Smooth muscle cell (in vitro differentiated cells): ENCODE data around the gene HMGN5. TPM values are rescaled to one million over a fixed set of nuclear protein-coding genes. Genes with fewer than 3 reads are reported as not detected.

Source experiments
- DNase-seq: peaks from one replicate; lab custom pipeline; 2025; ENCODE audit not compliant: unreplicated experiment; lab: John Stamatoyannopoulos, UW
- H2AFZ ChIP-seq: fragments of 200-600 bp; sonication (generic); 2 replicates; pipeline ENCODE4 v1.6.0; 2016; ENCODE audit warnings: antibody characterized with exemption, low read depth, mild to moderate bottlenecking
- H3F3A ChIP-seq: fragments of 200-600 bp; sonication (generic); 2 replicates; pipeline ENCODE4 v1.6.0; 2017; ENCODE audit warnings: antibody characterized with exemption, low read depth
- H3K27ac ChIP-seq: fragments of 200-600 bp; sonication (generic); 2 replicates; pipeline ENCODE4 v1.5.1; 2016; ENCODE audit warnings: low read depth, mild to moderate bottlenecking
- H3K27me3 ChIP-seq: fragments of 200-600 bp; sonication (generic); 2 replicates; pipeline ENCODE4 v1.6.1; 2016; ENCODE audit warnings: low read depth, mild to moderate bottlenecking
- H3K36me3 ChIP-seq: fragments of 200-600 bp; sonication (generic); 2 replicates; pipeline ENCODE4 v1.5.1; 2016; ENCODE audit warnings: low read depth
- H3K4me1 ChIP-seq: fragments of 200-600 bp; sonication (generic); 2 replicates; pipeline ENCODE4 v1.5.1; 2016; ENCODE audit warnings: low read depth
- H3K4me2 ChIP-seq: fragments of 200-600 bp; sonication (generic); 2 replicates; pipeline ENCODE4 v1.6.0; 2016; ENCODE audit warnings: mild to moderate bottlenecking
- H3K4me3 ChIP-seq: fragments of 200-600 bp; sonication (generic); 2 replicates; pipeline ENCODE4 v1.5.1; 2016; ENCODE audit warnings: mild to moderate bottlenecking
- H3K79me2 ChIP-seq: fragments of 200-600 bp; sonication (generic); 2 replicates; pipeline ENCODE4 v1.6.0; 2016; ENCODE audit warnings: low read depth, mild to moderate bottlenecking
- H3K9ac ChIP-seq: fragments of 200-600 bp; sonication (generic); 2 replicates; pipeline ENCODE4 v1.6.0; 2016; ENCODE audit warnings: low read depth
- H3K9me3 ChIP-seq: fragments of 200-600 bp; sonication (generic); replicated peaks from 2 replicates; pipeline ENCODE4 v1.5.1; 2016; ENCODE audit warnings: low read depth
- H4K20me1 ChIP-seq: fragments of 200-600 bp; sonication (generic); 2 replicates; pipeline ENCODE4 v1.6.0; 2016; ENCODE audit warnings: low read depth
- WGBS: methylation state at CpG from one replicate; pipeline ENCODE4 v1.1.7; 2016; ENCODE audit warnings: low lambda C conversion rate; 5-methylcytosine and 5-hydroxymethylcytosine counted together
- polyA plus RNA-seq: library from polyadenylated mRNA; unstranded; fragments of >200 nt; fragmentation: Nextera tagmentation; extraction: Ambion mirVana; gene quantifications from 2 replicates; pipeline ENCODE4 v1.2.1, GENCODE V29; 2016
- total RNA-seq: library from RNA; depleted of rRNA; stranded (reverse); fragments of >200 nt; gene quantifications from 2 replicates; pipeline ENCODE4 v1.2.3, GENCODE V29; 2014
- TF ChIP-seq, protein P1 (sequence below): fragments of 200-600 bp; sonication (generic); IDR thresholded peaks from 2 replicates; pipeline ENCODE4 v1.5.1; 2017; ENCODE audit warnings: borderline replicate concordance, mild to moderate bottlenecking, antibody characterized with exemption; ENCODE audit not compliant: insufficient read depth, poor library complexity, severe bottlenecking

The HMGN5 gene
- total and polyA plus RNA-seq, 2 experiments from 2014 or later: 0.36 to 6.8 TPM

DNA sequence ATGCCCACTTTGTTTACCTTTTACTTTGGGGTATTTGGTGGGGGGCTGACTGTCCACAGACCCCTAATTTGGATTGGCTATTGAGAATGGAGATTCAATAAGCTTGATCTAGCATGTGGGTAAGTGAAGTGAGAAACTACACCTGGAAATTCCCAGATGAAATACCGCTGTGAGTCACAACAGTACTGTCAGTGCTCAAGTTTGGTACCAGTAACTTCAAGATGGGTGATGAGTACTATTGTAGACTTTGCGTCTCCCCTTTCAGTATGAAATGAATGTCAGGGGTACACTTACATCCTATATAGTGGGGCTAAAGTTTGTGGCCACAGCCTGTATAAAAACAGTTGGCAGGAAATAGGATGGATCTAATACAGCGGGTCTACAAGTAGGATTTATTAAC, 33.3 kb downstream of the HMGN5 start:
- TF ChIP-seq, protein P1, sequence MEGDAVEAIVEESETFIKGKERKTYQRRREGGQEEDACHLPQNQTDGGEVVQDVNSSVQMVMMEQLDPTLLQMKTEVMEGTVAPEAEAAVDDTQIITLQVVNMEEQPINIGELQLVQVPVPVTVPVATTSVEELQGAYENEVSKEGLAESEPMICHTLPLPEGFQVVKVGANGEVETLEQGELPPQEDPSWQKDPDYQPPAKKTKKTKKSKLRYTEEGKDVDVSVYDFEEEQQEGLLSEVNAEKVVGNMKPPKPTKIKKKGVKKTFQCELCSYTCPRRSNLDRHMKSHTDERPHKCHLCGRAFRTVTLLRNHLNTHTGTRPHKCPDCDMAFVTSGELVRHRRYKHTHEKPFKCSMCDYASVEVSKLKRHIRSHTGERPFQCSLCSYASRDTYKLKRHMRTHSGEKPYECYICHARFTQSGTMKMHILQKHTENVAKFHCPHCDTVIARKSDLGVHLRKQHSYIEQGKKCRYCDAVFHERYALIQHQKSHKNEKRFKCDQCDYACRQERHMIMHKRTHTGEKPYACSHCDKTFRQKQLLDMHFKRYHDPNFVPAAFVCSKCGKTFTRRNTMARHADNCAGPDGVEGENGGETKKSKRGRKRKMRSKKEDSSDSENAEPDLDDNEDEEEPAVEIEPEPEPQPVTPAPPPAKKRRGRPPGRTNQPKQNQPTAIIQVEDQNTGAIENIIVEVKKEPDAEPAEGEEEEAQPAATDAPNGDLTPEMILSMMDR: no peak
- Histone ChIP-seq H3K27ac (no peak overlapping the region), H2AFZ (no peak overlapping the region), H3K4me1 (no peaks in the 10 kb centered on the region), H3K36me3 (no peaks in the 10 kb centered on the region), H3K4me2 (no peak overlapping the region), H3K9ac (no peak overlapping the region), H3F3A (no peaks in the 10 kb centered on the region), H3K27me3 (no peaks in the 10 kb centered on the region), H3K9me3 (no peaks in the 10 kb centered on the region), H4K20me1 (no peaks in the 10 kb centered on the region), H3K4me3 (no peak overlapping the region), H3K79me2 (no peaks in the 10 kb centered on the region)
- 77% methylated on average over 3 of the region's 3 CpGs for WGBS
- no peak for DNase-seq

DNA sequence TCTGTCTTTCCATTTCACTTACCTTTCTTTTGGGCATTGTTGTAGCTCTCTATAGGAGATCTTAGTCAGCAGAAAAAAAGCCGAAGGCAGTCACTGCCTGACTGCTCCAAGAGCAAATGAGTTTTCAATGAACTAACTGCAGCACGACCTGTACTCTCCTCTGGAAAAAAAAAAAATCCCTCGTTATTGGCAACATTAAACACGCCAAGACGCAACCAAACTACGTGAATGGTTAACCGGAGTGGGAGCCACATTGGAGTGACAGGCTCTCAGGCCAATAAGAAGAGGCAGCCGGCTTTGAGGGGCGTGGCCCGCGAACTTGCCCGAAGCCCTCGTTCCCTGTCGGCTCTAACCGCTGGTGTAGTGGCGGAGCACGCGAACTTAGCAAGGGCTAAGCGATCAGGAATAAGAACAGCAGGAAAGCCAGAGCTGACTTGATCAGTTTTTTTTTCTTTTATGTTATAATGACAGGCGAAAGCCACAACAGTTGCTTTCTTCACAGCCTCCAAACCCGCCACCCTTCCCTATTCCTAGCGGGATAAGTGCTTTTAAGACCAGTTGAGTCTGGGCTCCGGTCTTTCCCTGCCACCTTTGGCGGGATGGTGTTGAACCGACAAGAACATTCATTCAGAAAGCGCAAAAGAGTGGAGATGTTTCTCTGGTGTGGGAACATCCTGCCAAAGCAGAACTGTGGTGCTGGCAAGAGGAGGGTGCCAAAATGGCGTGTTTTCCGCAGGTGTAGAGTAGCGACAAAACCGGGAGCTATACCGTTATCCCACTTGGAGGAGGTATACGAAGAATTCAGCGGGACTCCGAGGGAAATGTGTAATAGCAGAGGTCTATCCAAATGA, 80.0 kb downstream of the HMGN5 start:
- Histone ChIP-seq H2AFZ (peak overlapping the region; percentile 93), H3F3A (no peaks in the 10 kb centered on the region), H3K4me2 (peak overlapping the region; percentile 77), H3K36me3 (no peaks in the 10 kb centered on the region), H3K27ac (no peak overlapping the region), H3K79me2 (no peaks in the 10 kb centered on the region), H3K9ac (peak overlapping the region; percentile 13), H3K9me3 (no peaks in the 10 kb centered on the region), H3K4me3 (peak overlapping the region; percentile 61), H3K27me3 (peaks cover 26% of the 10 kb centered on the region), H3K4me1 (no peaks in the 10 kb centered on the region), H4K20me1 (no peaks in the 10 kb centered on the region)
- peak; percentile 25 for DNase-seq
- 45% methylated on average over 34 of the region's 34 CpGs for WGBS
- TF ChIP-seq, protein P1: no peak

DNA sequence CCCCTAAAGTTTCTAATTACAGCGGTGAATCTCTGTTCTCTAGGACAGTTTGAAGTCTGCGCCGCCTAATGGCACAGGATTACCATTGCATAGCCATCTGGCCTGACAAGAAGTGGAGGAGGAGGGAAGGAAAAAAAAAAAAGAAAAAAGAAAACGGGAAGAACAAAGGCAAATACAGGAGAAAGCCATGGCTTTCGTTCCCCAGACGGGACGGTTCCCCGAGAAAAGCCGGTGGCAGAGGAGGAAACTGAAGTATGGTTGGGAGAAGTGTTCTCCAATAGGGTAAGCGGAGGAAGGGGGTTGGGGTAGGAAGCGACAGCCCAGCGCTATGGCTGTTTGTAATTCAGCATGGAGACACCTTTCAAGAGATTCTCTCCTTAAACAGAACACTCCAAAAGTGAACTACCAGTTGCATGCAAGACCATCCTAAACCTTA, 80.8 kb downstream of the HMGN5 start:
- H3K27ac ChIP-seq: no peak overlapping the region
- no peaks in the 10 kb centered on the region for H4K20me1 ChIP-seq
- peak overlapping the region; percentile 85 for H2AFZ ChIP-seq
- H3K79me2 ChIP-seq: no peaks in the 10 kb centered on the region
- TF ChIP-seq, protein P1: peak; percentile 43
- WGBS: 39% methylated on average over 12 of the region's 12 CpGs
- DNase-seq: no peak
- no peaks in the 10 kb centered on the region for H3K36me3 ChIP-seq
- H3K9ac ChIP-seq: peak overlapping the region; percentile 58
- no peaks in the 10 kb centered on the region for H3K4me1 ChIP-seq
- no peaks in the 10 kb centered on the region for H3K9me3 ChIP-seq
- H3K4me2 ChIP-seq: peak overlapping the region; percentile 77
- no peaks in the 10 kb centered on the region for H3F3A ChIP-seq
- H3K27me3 ChIP-seq: peaks cover 26% of the 10 kb centered on the region
- H3K4me3 ChIP-seq: peak overlapping the region; percentile 61
